ENCODE measurements around the gene EPOP.

EPOP gene

GRCh38 chr17:38710604-38710962 is 35.8 kb upstream of the EPOP start:
- H3K4me3 ChIP-seq (replicated peaks; ENCODE audit: low read depth, low read length): no peak overlapping the region
- DNase-seq (ENCODE audit: low read depth): no peak
- no peak for TF ChIP-seq CTCF (IDR thresholded peaks at IDR 0.05; ENCODE audit: low read length, missing control alignments)

- no peak for TF ChIP-seq CTCF (IDR thresholded peaks at IDR 0.05; ENCODE audit: low read length, missing control alignments)
Measured at GRCh38 chr17:38709864-38710603, 35.3 kb upstream of the EPOP start.

GRCh38 chr17:38709104-38709820 is 34.5 kb upstream of the EPOP start:
- TF ChIP-seq CTCF (IDR thresholded peaks at IDR 0.05; ENCODE audit: low read length, missing control alignments): no peak
- H3K4me3 ChIP-seq (replicated peaks; ENCODE audit: low read depth, low read length): no peak overlapping the region
- no peak for DNase-seq (ENCODE audit: low read depth)

More at GRCh38 chr17:38709864-38710603, 35.3 kb upstream of the EPOP start:
- DNase-seq (ENCODE audit: low read depth): no peak
- H3K4me3 ChIP-seq (replicated peaks; ENCODE audit: low read depth, low read length): no peak overlapping the region

GRCh38 chr17:38707678-38708351 is 33.1 kb upstream of the EPOP start:
- no peak for TF ChIP-seq CTCF (IDR thresholded peaks at IDR 0.05; ENCODE audit: low read length, missing control alignments)
- DNase-seq (ENCODE audit: low read depth): no peak
- no peak overlapping the region for H3K4me3 ChIP-seq (replicated peaks; ENCODE audit: low read depth, low read length)

GRCh38 chr17:38706505-38707216 is 31.9 kb upstream of the EPOP start:
- no peak for TF ChIP-seq CTCF (IDR thresholded peaks at IDR 0.05; ENCODE audit: low read length, missing control alignments)
- peak overlapping the region; percentile 77 for H3K4me3 ChIP-seq (replicated peaks; ENCODE audit: low read depth, low read length)
- no peak for DNase-seq (ENCODE audit: low read depth)

- peak overlapping the region; percentile 77 for H3K4me3 ChIP-seq (replicated peaks; ENCODE audit: low read depth, low read length)
- TF ChIP-seq CTCF (IDR thresholded peaks at IDR 0.05; ENCODE audit: low read length, missing control alignments): no peak
- peak; percentile 38 for DNase-seq (ENCODE audit: low read depth)
Measured at GRCh38 chr17:38705803-38706504, 31.2 kb upstream of the EPOP start.
